ENCODE results near the gene FRRS1. TPM values are rescaled to one million over a fixed set of nuclear protein-coding genes. Genes with fewer than 3 reads are reported as not detected.

Gene FRRS1
- polyA plus RNA-seq, 1 donor (not counting 4 experiments of a cell fraction or from before 2014, with no cell fraction given): 11.2 TPM

GRCh38 chr1:99782920-99783319, 16.5 kb upstream of the FRRS1 start:
- dilution Hi-C loops (cut with MboI; ENCODE audit: extremely low pct_ligation_motif_present, low sequenced_read_pairs): no loop called here
- Histone ChIP-seq H4K20me1 (ENCODE audit: control insufficient read depth, extremely low read depth, insufficient read depth, low read length) (no peaks in the 10 kb centered on the region), H3K79me2 (ENCODE audit: control insufficient read depth, insufficient read depth, low read length) (no peaks in the 10 kb centered on the region), H3K9me1 (ENCODE audit: control insufficient read depth, extremely low read depth, insufficient read depth, low read length) (no peaks in the 10 kb centered on the region), H3K9ac (ENCODE audit: control insufficient read depth, extremely low read depth, insufficient read depth, low read length) (no peak overlapping the region), H3K9me3 (ENCODE audit: control insufficient read depth, low read depth, low read length) (no peaks in the 10 kb centered on the region), H3K36me3 (ENCODE audit: control insufficient read depth in 2 of 2, extremely low read depth in 1 of 2, insufficient read depth in 2 of 2, low read length in 2 of 2) (no peaks in the 10 kb centered on the region), H3K4me1 (ENCODE audit: control insufficient read depth, extremely low read depth, insufficient read depth, low read length) (no peaks in the 10 kb centered on the region), H3K4me3 (ENCODE audit: control insufficient read depth in 2 of 3, extremely low read depth in 1 of 3, insufficient read depth in 2 of 3, low read depth in 1 of 3, low read length in 3 of 3) (no peak overlapping the region), H2AFZ (ENCODE audit: control insufficient read depth, low read length) (no peak overlapping the region), H3K4me2 (ENCODE audit: control insufficient read depth, extremely low read depth, insufficient read depth, low read depth, low read length) (no peak overlapping the region), H3K27me3 (ENCODE audit: control insufficient read depth, extremely low read depth, insufficient read depth, low read length) (no peaks in the 10 kb centered on the region), H3K27ac (ENCODE audit: control insufficient read depth, insufficient read depth, low read length) (no peak overlapping the region)
- FAIRE-seq: no peak
- no peak for DNase-seq (ENCODE audit: low read depth, low spot score)
- no peak for TF ChIP-seq EZH2 (IDR thresholded peaks at IDR 0.05; ENCODE audit: low read length)
- TF ChIP-seq, protein P1, sequence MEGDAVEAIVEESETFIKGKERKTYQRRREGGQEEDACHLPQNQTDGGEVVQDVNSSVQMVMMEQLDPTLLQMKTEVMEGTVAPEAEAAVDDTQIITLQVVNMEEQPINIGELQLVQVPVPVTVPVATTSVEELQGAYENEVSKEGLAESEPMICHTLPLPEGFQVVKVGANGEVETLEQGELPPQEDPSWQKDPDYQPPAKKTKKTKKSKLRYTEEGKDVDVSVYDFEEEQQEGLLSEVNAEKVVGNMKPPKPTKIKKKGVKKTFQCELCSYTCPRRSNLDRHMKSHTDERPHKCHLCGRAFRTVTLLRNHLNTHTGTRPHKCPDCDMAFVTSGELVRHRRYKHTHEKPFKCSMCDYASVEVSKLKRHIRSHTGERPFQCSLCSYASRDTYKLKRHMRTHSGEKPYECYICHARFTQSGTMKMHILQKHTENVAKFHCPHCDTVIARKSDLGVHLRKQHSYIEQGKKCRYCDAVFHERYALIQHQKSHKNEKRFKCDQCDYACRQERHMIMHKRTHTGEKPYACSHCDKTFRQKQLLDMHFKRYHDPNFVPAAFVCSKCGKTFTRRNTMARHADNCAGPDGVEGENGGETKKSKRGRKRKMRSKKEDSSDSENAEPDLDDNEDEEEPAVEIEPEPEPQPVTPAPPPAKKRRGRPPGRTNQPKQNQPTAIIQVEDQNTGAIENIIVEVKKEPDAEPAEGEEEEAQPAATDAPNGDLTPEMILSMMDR (optimal IDR thresholded peaks at IDR 0.05 in 1 of 3, IDR thresholded peaks at IDR 0.05 in 1 of 3, conservative IDR thresholded peaks at IDR 0.05 in 1 of 3; ENCODE audit: extremely low read depth in 1 of 3, insufficient read depth in 2 of 3, low read length in 3 of 3): no peak

- dilution Hi-C loops (cut with MboI; ENCODE audit: extremely low pct_ligation_motif_present, low sequenced_read_pairs): no loop called here
- Histone ChIP-seq H3K27me3 (ENCODE audit: control insufficient read depth, extremely low read depth, insufficient read depth, low read length) (no peaks in the 10 kb centered on the region), H3K4me1 (ENCODE audit: control insufficient read depth, extremely low read depth, insufficient read depth, low read length) (no peaks in the 10 kb centered on the region), H3K79me2 (ENCODE audit: control insufficient read depth, insufficient read depth, low read length) (no peaks in the 10 kb centered on the region), H3K4me3 (ENCODE audit: control insufficient read depth in 2 of 3, extremely low read depth in 1 of 3, insufficient read depth in 2 of 3, low read depth in 1 of 3, low read length in 3 of 3) (no peak overlapping the region), H2AFZ (ENCODE audit: control insufficient read depth, low read length) (no peak overlapping the region), H3K4me2 (ENCODE audit: control insufficient read depth, extremely low read depth, insufficient read depth, low read depth, low read length) (no peak overlapping the region), H3K36me3 (ENCODE audit: control insufficient read depth in 2 of 2, extremely low read depth in 1 of 2, insufficient read depth in 2 of 2, low read length in 2 of 2) (no peaks in the 10 kb centered on the region), H4K20me1 (ENCODE audit: control insufficient read depth, extremely low read depth, insufficient read depth, low read length) (no peaks in the 10 kb centered on the region), H3K9me1 (ENCODE audit: control insufficient read depth, extremely low read depth, insufficient read depth, low read length) (no peaks in the 10 kb centered on the region), H3K27ac (ENCODE audit: control insufficient read depth, insufficient read depth, low read length) (no peak overlapping the region), H3K9ac (ENCODE audit: control insufficient read depth, extremely low read depth, insufficient read depth, low read length) (no peak overlapping the region), H3K9me3 (ENCODE audit: control insufficient read depth, low read depth, low read length) (no peaks in the 10 kb centered on the region)
- DNase-seq (ENCODE audit: low read depth, low spot score): no peak
- TF ChIP-seq, protein P1 (optimal IDR thresholded peaks at IDR 0.05 in 1 of 3, IDR thresholded peaks at IDR 0.05 in 1 of 3, conservative IDR thresholded peaks at IDR 0.05 in 1 of 3; ENCODE audit: extremely low read depth in 1 of 3, insufficient read depth in 2 of 3, low read length in 3 of 3): no peak
- no peak for TF ChIP-seq EZH2 (IDR thresholded peaks at IDR 0.05; ENCODE audit: low read length)
- FAIRE-seq: no peak
Observed at GRCh38 chr1:99782397-99782796, 16.0 kb upstream of the FRRS1 start.
